MM.1S (cell line): Measurements from ENCODE around the gene CDH4.

Experiments used
- DNase-seq: peaks from one replicate; pipeline ENCODE4 v3.0.0-alpha.2; 2015
- H2AFZ ChIP-seq: fragments of 300-600 bp; sonication (generic); 2 replicates; pipeline ENCODE4 v1.6.0; 2016; ENCODE audit warnings: antibody characterized with exemption, low read length
- H3F3A ChIP-seq: fragments of 300-600 bp; sonication (generic); 2 replicates; pipeline ENCODE4 v1.6.1; 2016; ENCODE audit warnings: mild to moderate bottlenecking, antibody characterized with exemption, low read length, moderate library complexity, mixed read lengths; ENCODE audit not compliant: insufficient read depth
- H3K27ac ChIP-seq: fragments of 300-600 bp; sonication (generic); 2 replicates; pipeline ENCODE4 v1.5.1; 2016; ENCODE audit warnings: mild to moderate bottlenecking, low read length
- H3K27me3 ChIP-seq: fragments of 300-600 bp; sonication (generic); replicated peaks from 2 replicates; pipeline ENCODE4 v1.6.0; 2016; ENCODE audit warnings: low read length; ENCODE audit not compliant: insufficient read depth
- H3K36me3 ChIP-seq: fragments of 300-600 bp; sonication (generic); replicated peaks from 2 replicates; pipeline ENCODE4 v1.6.1; 2016; ENCODE audit warnings: mild to moderate bottlenecking, low read length, mixed read lengths; ENCODE audit not compliant: insufficient read depth
- H3K4me1 ChIP-seq: fragments of 300-600 bp; sonication (generic); 2 replicates; pipeline ENCODE4 v1.6.1; 2016; ENCODE audit warnings: low read length, mixed read lengths
- H3K4me2 ChIP-seq: fragments of 300-600 bp; sonication (generic); 2 replicates; pipeline ENCODE4 v1.6.0; 2016; ENCODE audit warnings: low read depth, low read length
- H3K4me3 ChIP-seq: fragments of 300-600 bp; sonication (generic); 2 replicates; pipeline ENCODE4 v1.5.1; 2016; ENCODE audit warnings: low read length, mixed read lengths
- H3K79me2 ChIP-seq: fragments of 300-600 bp; sonication (generic); 2 replicates; pipeline ENCODE4 v1.6.1; 2016; ENCODE audit warnings: mixed run types, low read length, mixed read lengths
- H3K9ac ChIP-seq: fragments of 300-600 bp; sonication (generic); 2 replicates; pipeline ENCODE4 v1.6.1; 2016; ENCODE audit warnings: low read length, mixed read lengths
- H3K9me2 ChIP-seq: fragments of 300-600 bp; sonication (generic); replicated peaks from 2 replicates; pipeline ENCODE4 v1.6.1; 2016; ENCODE audit warnings: mild to moderate bottlenecking, low read length, mixed read lengths; ENCODE audit not compliant: insufficient read depth
- H3K9me3 ChIP-seq: fragments of 300-600 bp; sonication (generic); replicated peaks from 2 replicates; pipeline ENCODE4 v1.6.1; 2016; ENCODE audit warnings: mild to moderate bottlenecking, low read length, mixed read lengths; ENCODE audit not compliant: insufficient read depth
- H4K20me1 ChIP-seq: fragments of 300-600 bp; sonication (generic); 2 replicates; pipeline ENCODE4 v1.6.1; 2016; ENCODE audit warnings: mild to moderate bottlenecking, low read length, moderate library complexity, mixed read lengths; ENCODE audit not compliant: insufficient read depth
- EZH2 ChIP-seq: fragments of 300-600 bp; sonication (generic); optimal IDR thresholded peaks from 2 replicates; pipeline ENCODE3; 2017; ENCODE audit warnings: low read depth, mild to moderate bottlenecking, antibody characterized with exemption, low read length, mixed read lengths
- EZH2phosphoT487 ChIP-seq: fragments of 300-600 bp; sonication (generic); IDR thresholded peaks from 2 replicates; pipeline ENCODE4 v1.6.1; 2018; ENCODE audit warnings: antibody characterized with exemption, low read length
- TF ChIP-seq, protein P1 (sequence below): fragments of 300-600 bp; sonication (generic); IDR thresholded peaks from 2 replicates; pipeline ENCODE4 v1.5.1; 2016; ENCODE audit warnings: antibody characterized with exemption, low read length, mixed read lengths

The CDH4 gene

DNA sequence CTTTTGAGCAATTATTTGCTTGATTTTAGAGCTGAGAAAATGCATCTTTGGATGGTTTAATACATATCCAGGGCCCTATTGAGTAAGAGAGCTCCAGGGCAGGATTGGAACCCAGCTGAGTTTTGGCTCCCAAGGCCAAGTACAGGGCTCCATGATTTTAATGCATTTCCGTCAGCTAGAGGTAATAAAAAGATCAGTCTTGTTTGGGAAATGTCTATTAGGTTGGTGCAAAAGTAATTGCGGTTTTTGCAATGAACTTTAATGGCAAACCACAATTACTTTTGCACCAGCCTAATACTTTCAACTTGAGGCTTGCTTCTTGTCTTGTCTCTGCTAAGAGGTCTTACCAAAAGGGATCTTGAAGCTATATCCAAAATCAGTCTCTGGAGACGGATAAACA lies 29.4 kb upstream of the CDH4 start:
- H3K4me2 ChIP-seq: no peak overlapping the region
- no peaks in the 10 kb centered on the region for H3K9me3 ChIP-seq
- no peaks in the 10 kb centered on the region for H3K4me1 ChIP-seq
- no peak overlapping the region for H3K9ac ChIP-seq
- no peak overlapping the region for H3K27ac ChIP-seq
- TF ChIP-seq, protein P1, sequence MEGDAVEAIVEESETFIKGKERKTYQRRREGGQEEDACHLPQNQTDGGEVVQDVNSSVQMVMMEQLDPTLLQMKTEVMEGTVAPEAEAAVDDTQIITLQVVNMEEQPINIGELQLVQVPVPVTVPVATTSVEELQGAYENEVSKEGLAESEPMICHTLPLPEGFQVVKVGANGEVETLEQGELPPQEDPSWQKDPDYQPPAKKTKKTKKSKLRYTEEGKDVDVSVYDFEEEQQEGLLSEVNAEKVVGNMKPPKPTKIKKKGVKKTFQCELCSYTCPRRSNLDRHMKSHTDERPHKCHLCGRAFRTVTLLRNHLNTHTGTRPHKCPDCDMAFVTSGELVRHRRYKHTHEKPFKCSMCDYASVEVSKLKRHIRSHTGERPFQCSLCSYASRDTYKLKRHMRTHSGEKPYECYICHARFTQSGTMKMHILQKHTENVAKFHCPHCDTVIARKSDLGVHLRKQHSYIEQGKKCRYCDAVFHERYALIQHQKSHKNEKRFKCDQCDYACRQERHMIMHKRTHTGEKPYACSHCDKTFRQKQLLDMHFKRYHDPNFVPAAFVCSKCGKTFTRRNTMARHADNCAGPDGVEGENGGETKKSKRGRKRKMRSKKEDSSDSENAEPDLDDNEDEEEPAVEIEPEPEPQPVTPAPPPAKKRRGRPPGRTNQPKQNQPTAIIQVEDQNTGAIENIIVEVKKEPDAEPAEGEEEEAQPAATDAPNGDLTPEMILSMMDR: no peak
- TF ChIP-seq EZH2phosphoT487: no peak
- TF ChIP-seq EZH2: no peak
- H3K36me3 ChIP-seq: no peaks in the 10 kb centered on the region
- no peaks in the 10 kb centered on the region for H3K9me2 ChIP-seq
- H4K20me1 ChIP-seq: no peaks in the 10 kb centered on the region
- no peak overlapping the region for H3K4me3 ChIP-seq
- no peak for DNase-seq
- H3K27me3 ChIP-seq: peaks cover 61% of the 10 kb centered on the region
- H3K79me2 ChIP-seq: no peaks in the 10 kb centered on the region
- H3F3A ChIP-seq: no peaks in the 10 kb centered on the region
- no peak overlapping the region for H2AFZ ChIP-seq

DNA sequence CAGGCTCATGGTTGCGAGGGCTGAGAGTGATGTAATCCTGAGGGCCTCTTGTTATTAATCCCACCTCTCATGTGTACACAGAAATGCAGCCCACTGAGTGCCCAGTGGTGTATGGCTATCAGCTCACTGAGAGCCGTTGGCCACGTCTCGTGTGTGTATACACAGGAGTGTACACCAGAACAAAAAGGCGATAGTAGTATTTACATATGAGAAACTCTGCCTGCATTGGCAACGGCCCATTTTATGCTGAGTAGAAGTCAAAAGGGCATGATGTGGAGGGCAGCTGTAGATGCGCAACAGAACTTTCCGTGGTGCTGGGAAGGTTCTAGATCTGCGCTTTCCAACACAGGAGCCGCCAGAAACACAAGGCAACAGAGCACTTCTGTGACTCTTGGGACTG lies 28.9 kb upstream of the CDH4 start:
- Histone ChIP-seq H3K27me3 (peaks cover 65% of the 10 kb centered on the region), H3K9me2 (no peaks in the 10 kb centered on the region), H3K4me1 (no peaks in the 10 kb centered on the region), H3K27ac (no peak overlapping the region), H3K36me3 (no peaks in the 10 kb centered on the region), H3F3A (no peaks in the 10 kb centered on the region), H3K4me2 (no peak overlapping the region), H2AFZ (no peak overlapping the region), H4K20me1 (no peaks in the 10 kb centered on the region), H3K9me3 (no peaks in the 10 kb centered on the region), H3K79me2 (no peaks in the 10 kb centered on the region), H3K4me3 (no peak overlapping the region), H3K9ac (no peak overlapping the region)
- DNase-seq: no peak
- TF ChIP-seq EZH2 (no peak), EZH2phosphoT487 (no peak)
- TF ChIP-seq, protein P1: no peak

DNA sequence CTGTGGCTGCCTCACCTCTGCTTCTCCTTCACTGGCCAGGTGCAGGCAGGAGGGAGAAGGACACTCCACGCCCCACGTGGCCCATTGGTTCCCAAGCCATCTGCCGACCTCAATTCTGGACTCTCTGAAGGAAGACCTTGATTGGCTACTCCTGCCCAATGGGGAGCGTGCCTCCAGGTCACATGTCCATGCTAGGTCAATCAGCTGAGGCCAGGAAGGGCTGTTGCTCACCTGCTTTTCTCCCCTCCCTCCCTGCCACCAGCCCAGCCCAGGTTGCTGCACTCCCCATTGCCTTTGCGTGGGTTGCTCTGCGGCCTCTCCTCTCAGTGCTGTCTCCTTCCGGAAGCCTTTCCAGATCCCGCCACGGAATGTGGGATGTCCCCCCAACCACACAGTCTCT lies 21.9 kb upstream of the CDH4 start:
- no peak for TF ChIP-seq EZH2phosphoT487
- TF ChIP-seq, protein P1: no peak
- TF ChIP-seq EZH2: no peak
- no peak overlapping the region for H3K4me3 ChIP-seq
- no peak for DNase-seq
- no peak overlapping the region for H3K4me2 ChIP-seq
- H2AFZ ChIP-seq: no peak overlapping the region
- no peaks in the 10 kb centered on the region for H3K9me2 ChIP-seq
- no peaks in the 10 kb centered on the region for H3K4me1 ChIP-seq
- no peak overlapping the region for H3K27ac ChIP-seq
- H3K9me3 ChIP-seq: no peaks in the 10 kb centered on the region
- no peaks in the 10 kb centered on the region for H3K36me3 ChIP-seq
- H3K27me3 ChIP-seq: peaks cover 37% of the 10 kb centered on the region
- no peaks in the 10 kb centered on the region for H3F3A ChIP-seq
- no peaks in the 10 kb centered on the region for H3K79me2 ChIP-seq
- H3K9ac ChIP-seq: no peak overlapping the region
- H4K20me1 ChIP-seq: no peaks in the 10 kb centered on the region
